ENCODE data around the gene SLC25A4.

GRCh38 chr4:185144601-185145240 is 1.7 kb downstream of the SLC25A4 start:
- no peak for TF ChIP-seq CTCF (IDR thresholded peaks at IDR 0.05; ENCODE audit: low read depth, low read length, missing input control)
- TF ChIP-seq RAD21 (IDR thresholded peaks at IDR 0.05) = no peak
- no peak for TF ChIP-seq EGR1 (IDR thresholded peaks at IDR 0.05; ENCODE audit: low read depth in 2 of 2)
- TF ChIP-seq MAX (IDR thresholded peaks at IDR 0.05) = no peak
- TF ChIP-seq JUND (IDR thresholded peaks at IDR 0.05) = no peak
- no peak for TF ChIP-seq YY1 (IDR thresholded peaks at IDR 0.05)
- no peak for TF ChIP-seq TAF1 (conservative IDR thresholded peaks at IDR 0.05)
- TF ChIP-seq HNF4A (conservative IDR thresholded peaks at IDR 0.05) = no peak
- no peak for TF ChIP-seq GABPA (IDR thresholded peaks at IDR 0.05 in 1 of 2, conservative IDR thresholded peaks at IDR 0.05 in 1 of 2)
- TF ChIP-seq FOXA1 (IDR thresholded peaks at IDR 0.05) = no peak
- TF ChIP-seq HNF4G (IDR thresholded peaks at IDR 0.05) = no peak
- TF ChIP-seq ZBTB33 (IDR thresholded peaks at IDR 0.05) = no peak
- no peak for TF ChIP-seq REST (IDR thresholded peaks at IDR 0.05)
